ENCODE measurements around the gene PAX7.
"Not testable (repeated sequence)": the region's sequence is repeated elsewhere in the genome, so short reads cannot be mapped to it uniquely, and the experiment has no call there.

The PAX7 gene

GRCh38 chr1:18730321-18730720 is 99.7 kb downstream of the PAX7 start:
- no peak for DNase-seq (ENCODE audit: low spot score)

- no peak for DNase-seq (ENCODE audit: low spot score)
Observed at GRCh38 chr1:18731148-18731547, 100.5 kb downstream of the PAX7 start.

GRCh38 chr1:18731591-18732235 is 101.1 kb downstream of the PAX7 start:
- no peak for DNase-seq (ENCODE audit: low spot score)

- no peak for DNase-seq (ENCODE audit: low spot score)
Observed at GRCh38 chr1:18732686-18733085, 102.0 kb downstream of the PAX7 start.

- DNase-seq (ENCODE audit: low spot score) = no peak
Observed at GRCh38 chr1:18734001-18734400, 103.4 kb downstream of the PAX7 start.

- DNase-seq (ENCODE audit: low spot score) = no peak
Observed at GRCh38 chr1:18734461-18735223, 104.0 kb downstream of the PAX7 start.

GRCh38 chr1:18735224-18735997 is 104.8 kb downstream of the PAX7 start:
- no peak for DNase-seq (ENCODE audit: low spot score)

- no peak for DNase-seq (ENCODE audit: low spot score)
Observed at GRCh38 chr1:18736958-18737357, 106.3 kb downstream of the PAX7 start.

GRCh38 chr1:18738126-18738525 is 107.5 kb downstream of the PAX7 start:
- no peak for DNase-seq (ENCODE audit: low spot score)

- DNase-seq (ENCODE audit: low spot score) = no peak
Observed at GRCh38 chr1:18738617-18739016, 108.0 kb downstream of the PAX7 start.

GRCh38 chr1:18739408-18739807 is 108.8 kb downstream of the PAX7 start:
- DNase-seq (ENCODE audit: low spot score) = no peak

GRCh38 chr1:18739897-18740296 is 109.3 kb downstream of the PAX7 start:
- DNase-seq (ENCODE audit: low spot score) = no peak

- no peak for DNase-seq (ENCODE audit: low spot score)
Observed at GRCh38 chr1:18740617-18741016, 110.0 kb downstream of the PAX7 start.

- DNase-seq (ENCODE audit: low spot score) = no peak
Observed at GRCh38 chr1:18743233-18743632, 112.6 kb downstream of the PAX7 start.

- not testable (repeated sequence) for DNase-seq (ENCODE audit: low spot score)
Observed at GRCh38 chr1:18744381-18744780, 113.7 kb downstream of the PAX7 start.

GRCh38 chr1:18746981-18747380 is 116.3 kb downstream of the PAX7 start:
- DNase-seq (ENCODE audit: low spot score) = no peak

- DNase-seq (ENCODE audit: low spot score) = no peak
Observed at GRCh38 chr1:18747671-18748070, 117.0 kb downstream of the PAX7 start.

GRCh38 chr1:18748435-18748834 is 117.8 kb downstream of the PAX7 start:
- no peak for DNase-seq (ENCODE audit: low spot score)

GRCh38 chr1:18749569-18749968 is 118.9 kb downstream of the PAX7 start:
- no peak for DNase-seq (ENCODE audit: low spot score)

GRCh38 chr1:18750600-18750999 is 120.0 kb downstream of the PAX7 start:
- no peak for DNase-seq (ENCODE audit: low spot score)

GRCh38 chr1:18751425-18751824 is 120.8 kb downstream of the PAX7 start:
- DNase-seq (ENCODE audit: low spot score) = no peak

GRCh38 chr1:18752409-18752808 is 121.8 kb downstream of the PAX7 start:
- no peak for DNase-seq (ENCODE audit: low spot score)

GRCh38 chr1:18760156-18760555 is 129.5 kb downstream of the PAX7 start:
- no peak for DNase-seq (ENCODE audit: low spot score)

All from AG20443 (cell line).